ENCODE results near the gene ST7L. TPM values are rescaled to one million over a fixed set of nuclear protein-coding genes. Genes with fewer than 3 reads are reported as not detected.

Gene ST7L
- total RNA-seq, 3 donors from 2014 or later: 8.1 to 10.1 (median 9.1) TPM

DNA sequence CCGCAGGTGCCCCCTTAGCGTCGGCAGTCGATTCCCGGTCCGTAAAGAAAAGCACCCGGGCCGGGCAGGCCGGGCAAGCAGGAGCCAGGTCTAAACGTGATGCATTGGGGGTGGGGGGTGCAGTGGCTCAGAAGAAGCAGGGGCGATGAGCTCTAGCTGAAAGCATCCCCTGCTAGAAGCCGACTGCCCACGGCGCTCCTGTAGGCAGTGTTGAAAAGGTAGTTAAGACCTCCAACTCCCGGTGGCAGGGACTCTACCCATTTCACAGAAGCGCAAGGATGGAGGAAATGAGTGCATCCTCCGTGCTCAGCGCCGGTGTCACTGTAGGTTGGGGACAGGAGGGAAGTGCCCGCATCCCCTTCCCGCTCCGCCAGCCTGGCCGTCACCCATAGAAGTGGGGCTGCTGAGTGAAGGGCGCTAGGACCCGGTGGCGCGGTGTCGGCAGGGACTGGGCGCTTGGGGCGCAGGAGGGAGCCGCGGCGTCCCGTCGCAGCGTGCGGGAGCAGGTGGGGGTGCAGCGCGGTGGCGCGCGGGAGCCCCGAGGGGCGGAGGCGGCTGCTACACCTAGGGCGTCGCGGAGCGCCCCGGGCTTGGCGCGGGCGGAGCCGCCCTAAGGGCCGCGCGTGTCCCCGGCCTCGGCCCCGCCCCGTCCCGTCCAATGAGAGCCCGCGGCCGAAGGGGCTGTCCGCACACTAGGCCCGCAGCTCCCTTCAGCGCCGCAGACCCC lies 110.5 kb downstream of the ST7L start, which contains the start of gene WNT2B:
Gene WNT2B (plus strand): TSS at position 688 of the 727 bp plus-strand sequence. CDS start 298 bp downstream, outside the sequence.
- H3K4me3 Mint-ChIP-seq: peak within 1 kb of the TSS; percentile 77
- no peaks in the 10 kb centered on the region for H3K36me3 Mint-ChIP-seq (ENCODE audit: insufficient read depth)
- DNase-seq (peak; percentile 36), ATAC-seq (peak; percentile 78 to 86)
- H3K27me3 Mint-ChIP-seq (ENCODE audit: low read depth): peaks cover 24% of the 10 kb centered on the region
- peaks cover 11% of the 10 kb centered on the region for H3K4me1 Mint-ChIP-seq (ENCODE audit: low read depth)
- H3K9me3 Mint-ChIP-seq: no peaks in the 10 kb centered on the region

GRCh38 chr1:112507921-112508277 lies 111.0 kb downstream of the ST7L start:
- peak; percentile 26 to 27 for ATAC-seq
- Mint-ChIP-seq H3K4me3 (peak overlapping the region; percentile 77), H3K27me3 (ENCODE audit: low read depth) (peaks cover 30% of the 10 kb centered on the region)

GRCh38 chr1:112507336-112507735 lies 111.6 kb downstream of the ST7L start:
- Mint-ChIP-seq H3K27me3 (ENCODE audit: low read depth) (peaks cover 36% of the 10 kb centered on the region), H3K36me3 (ENCODE audit: insufficient read depth) (no peaks in the 10 kb centered on the region), H3K9me3 (no peaks in the 10 kb centered on the region), H3K4me1 (ENCODE audit: low read depth) (peaks cover 11% of the 10 kb centered on the region), H3K4me3 (peak overlapping the region; percentile 77)
- DNase-seq (no peak), ATAC-seq (no peak)

More at GRCh38 chr1:112507921-112508277, 111.0 kb downstream of the ST7L start:
- peaks cover 11% of the 10 kb centered on the region for H3K4me1 Mint-ChIP-seq (ENCODE audit: low read depth)
- no peaks in the 10 kb centered on the region for H3K36me3 Mint-ChIP-seq (ENCODE audit: insufficient read depth)
- no peaks in the 10 kb centered on the region for H3K9me3 Mint-ChIP-seq
- peak; percentile 33 for DNase-seq

- Mint-ChIP-seq H3K27me3 (ENCODE audit: low read depth) (peaks cover 38% of the 10 kb centered on the region), H3K36me3 (ENCODE audit: insufficient read depth) (no peaks in the 10 kb centered on the region), H3K4me1 (ENCODE audit: low read depth) (peaks cover 14% of the 10 kb centered on the region), H3K4me3 (no peak overlapping the region), H3K9me3 (no peaks in the 10 kb centered on the region)
- DNase-seq (no peak), ATAC-seq (no peak)
Measured at GRCh38 chr1:112506731-112507130, 112.2 kb downstream of the ST7L start.

GRCh38 chr1:112506306-112506705 lies 112.6 kb downstream of the ST7L start:
- Mint-ChIP-seq H3K36me3 (ENCODE audit: insufficient read depth) (no peaks in the 10 kb centered on the region), H3K27me3 (ENCODE audit: low read depth) (peaks cover 43% of the 10 kb centered on the region), H3K4me1 (ENCODE audit: low read depth) (peaks cover 15% of the 10 kb centered on the region), H3K9me3 (no peaks in the 10 kb centered on the region), H3K4me3 (no peak overlapping the region)
- ATAC-seq (no peak), DNase-seq (no peak)

GRCh38 chr1:112505878-112506277 lies 113.1 kb downstream of the ST7L start:
- Mint-ChIP-seq H3K27me3 (ENCODE audit: low read depth) (peaks cover 47% of the 10 kb centered on the region), H3K4me3 (no peak overlapping the region), H3K36me3 (ENCODE audit: insufficient read depth) (no peaks in the 10 kb centered on the region), H3K4me1 (ENCODE audit: low read depth) (peaks cover 15% of the 10 kb centered on the region), H3K9me3 (no peaks in the 10 kb centered on the region)
- no peak for DNase-seq
- ATAC-seq: no peak

DNA sequence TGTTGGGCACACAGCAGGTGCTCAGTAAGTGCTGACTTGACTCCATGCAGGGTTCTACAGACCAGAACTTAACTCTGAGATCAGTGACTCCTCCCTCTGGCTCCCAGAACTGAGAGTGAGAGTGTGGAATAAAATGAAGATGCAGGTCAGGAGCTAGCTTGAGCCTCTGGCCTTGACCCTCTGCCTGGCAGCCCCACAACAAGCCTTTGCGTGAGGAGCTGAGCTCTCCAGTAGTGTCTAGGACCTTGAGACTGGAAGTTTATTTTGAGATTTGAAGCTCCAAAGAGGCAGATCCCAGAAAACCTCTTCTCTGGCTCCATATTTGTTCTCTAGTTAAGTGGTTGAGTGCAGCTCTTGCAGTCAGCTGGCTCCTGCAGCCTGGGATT lies 113.5 kb downstream of the ST7L start:
- Mint-ChIP-seq H3K4me1 (ENCODE audit: low read depth) (peaks cover 15% of the 10 kb centered on the region), H3K9me3 (no peaks in the 10 kb centered on the region), H3K4me3 (no peak overlapping the region), H3K27me3 (ENCODE audit: low read depth) (peaks cover 48% of the 10 kb centered on the region), H3K36me3 (ENCODE audit: insufficient read depth) (no peaks in the 10 kb centered on the region)
- no peak for ATAC-seq
- DNase-seq: no peak

- Mint-ChIP-seq H3K36me3 (ENCODE audit: insufficient read depth) (no peaks in the 10 kb centered on the region), H3K27me3 (ENCODE audit: low read depth) (peaks cover 48% of the 10 kb centered on the region), H3K9me3 (no peaks in the 10 kb centered on the region), H3K4me1 (ENCODE audit: low read depth) (peaks cover 15% of the 10 kb centered on the region), H3K4me3 (no peak overlapping the region)
- ATAC-seq (no peak), DNase-seq (no peak)
Measured at GRCh38 chr1:112504661-112505399, 114.1 kb downstream of the ST7L start.

DNA sequence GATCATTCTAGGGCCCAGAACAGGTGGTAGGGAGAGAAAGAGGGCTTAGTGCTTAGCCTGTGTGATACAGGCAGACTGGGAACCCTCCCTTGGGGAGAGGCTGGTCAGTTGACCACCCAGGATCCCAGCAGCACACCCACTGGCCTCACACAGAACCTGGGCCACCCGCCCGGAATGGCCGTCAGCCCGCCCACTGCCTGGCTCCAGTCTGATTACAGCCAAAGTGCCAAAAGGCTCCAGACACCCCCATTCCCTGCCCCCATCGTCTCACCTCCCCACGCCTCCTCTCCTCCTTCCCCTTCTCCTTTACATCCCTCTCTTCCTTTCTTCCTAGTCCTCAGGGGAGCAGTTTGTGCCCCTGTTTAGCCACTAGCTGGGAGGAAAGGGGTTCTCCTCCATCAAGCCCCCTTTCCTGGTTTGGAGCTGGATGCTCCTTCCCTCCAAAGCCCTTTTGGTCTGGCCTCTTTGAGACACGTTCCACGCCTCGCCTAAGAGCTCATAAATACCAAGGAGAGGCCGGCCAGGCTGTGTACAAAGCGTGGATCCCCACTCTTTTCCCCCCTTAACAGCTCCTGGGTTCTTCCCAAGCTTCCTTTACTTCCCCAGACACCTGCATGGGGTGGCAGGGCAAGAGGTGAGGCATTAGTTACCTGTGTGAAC lies 114.8 kb downstream of the ST7L start:
- H3K9me3 Mint-ChIP-seq: no peaks in the 10 kb centered on the region
- DNase-seq: no peak
- ATAC-seq: no peak
- peaks cover 15% of the 10 kb centered on the region for H3K4me1 Mint-ChIP-seq (ENCODE audit: low read depth)
- no peaks in the 10 kb centered on the region for H3K36me3 Mint-ChIP-seq (ENCODE audit: insufficient read depth)
- peaks cover 50% of the 10 kb centered on the region for H3K27me3 Mint-ChIP-seq (ENCODE audit: low read depth)
- H3K4me3 Mint-ChIP-seq: no peak overlapping the region

DNA sequence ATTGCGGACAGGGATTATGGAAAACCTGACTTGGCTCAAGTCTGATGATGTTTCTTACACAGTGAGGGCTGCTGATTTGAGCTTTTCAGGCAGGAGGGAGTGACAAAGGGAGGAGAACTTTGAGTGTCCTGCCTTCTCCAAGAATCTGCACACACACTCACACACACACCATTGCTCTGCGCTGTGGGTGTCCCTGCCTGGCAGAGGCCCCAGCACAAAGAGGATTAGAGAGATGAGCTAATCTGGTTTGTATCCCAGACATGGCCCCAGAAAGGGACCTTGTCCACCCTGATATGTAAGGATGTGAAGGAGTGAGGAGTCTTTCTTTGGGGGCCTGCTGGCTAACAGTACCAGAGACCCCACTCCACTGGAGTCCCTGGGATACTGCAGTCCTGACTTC lies 116.1 kb downstream of the ST7L start:
- DNase-seq (no peak), ATAC-seq (no peak)
- peaks cover 58% of the 10 kb centered on the region for H3K27me3 Mint-ChIP-seq (ENCODE audit: low read depth)
- no peaks in the 10 kb centered on the region for H3K9me3 Mint-ChIP-seq
- peaks cover 11% of the 10 kb centered on the region for H3K4me1 Mint-ChIP-seq (ENCODE audit: low read depth)
- H3K36me3 Mint-ChIP-seq (ENCODE audit: insufficient read depth): no peaks in the 10 kb centered on the region
- H3K4me3 Mint-ChIP-seq: peak overlapping the region; percentile 12

- Mint-ChIP-seq H3K4me3 (peak overlapping the region; percentile 67), H3K9me3 (no peaks in the 10 kb centered on the region), H3K27me3 (ENCODE audit: low read depth) (peaks cover 58% of the 10 kb centered on the region), H3K36me3 (ENCODE audit: insufficient read depth) (no peaks in the 10 kb centered on the region), H3K4me1 (ENCODE audit: low read depth) (peaks cover 4% of the 10 kb centered on the region)
- peak; percentile 77 to 79 for ATAC-seq
- DNase-seq: peak; percentile 60
Measured at GRCh38 chr1:112501810-112502641, 116.9 kb downstream of the ST7L start.

DNA sequence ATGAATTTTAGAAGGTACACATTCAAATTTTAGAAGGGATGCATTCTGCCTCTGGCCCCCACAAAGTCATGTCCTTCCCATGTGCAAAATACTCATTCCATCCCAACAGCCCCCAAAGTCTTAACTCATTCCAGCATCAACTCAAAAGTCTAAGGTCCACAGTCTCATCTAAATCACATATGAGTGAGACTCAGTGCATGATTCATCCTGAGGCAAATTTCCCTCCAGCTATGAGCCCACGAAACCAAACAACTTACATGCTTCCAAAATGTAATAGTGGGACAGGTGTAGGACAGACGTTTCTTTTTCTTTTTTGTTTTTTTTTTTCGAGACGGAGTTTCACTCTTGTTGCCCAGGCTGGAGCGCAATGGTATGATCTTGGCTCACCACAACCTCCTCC lies 122.7 kb downstream of the ST7L start:
- no peaks in the 10 kb centered on the region for H3K36me3 Mint-ChIP-seq (ENCODE audit: insufficient read depth)
- H3K27me3 Mint-ChIP-seq (ENCODE audit: low read depth): peaks cover 49% of the 10 kb centered on the region
- DNase-seq (no peak), ATAC-seq (no peak)
- H3K9me3 Mint-ChIP-seq: no peaks in the 10 kb centered on the region
- H3K4me1 Mint-ChIP-seq (ENCODE audit: low read depth): no peaks in the 10 kb centered on the region
- H3K4me3 Mint-ChIP-seq: no peak overlapping the region

GRCh38 chr1:112493351-112493750 lies 125.6 kb downstream of the ST7L start:
- Mint-ChIP-seq H3K9me3 (no peaks in the 10 kb centered on the region), H3K27me3 (ENCODE audit: low read depth) (peaks cover 33% of the 10 kb centered on the region), H3K4me3 (no peak overlapping the region), H3K4me1 (ENCODE audit: low read depth) (no peaks in the 10 kb centered on the region), H3K36me3 (ENCODE audit: insufficient read depth) (no peaks in the 10 kb centered on the region)
- no peak for ATAC-seq
- DNase-seq: no peak

- ATAC-seq: no peak
- Mint-ChIP-seq H3K4me3 (no peak overlapping the region), H3K27me3 (ENCODE audit: low read depth) (peaks cover 32% of the 10 kb centered on the region), H3K4me1 (ENCODE audit: low read depth) (no peaks in the 10 kb centered on the region), H3K36me3 (ENCODE audit: insufficient read depth) (no peaks in the 10 kb centered on the region), H3K9me3 (no peaks in the 10 kb centered on the region)
- no peak for DNase-seq
Measured at GRCh38 chr1:112492076-112492475, 126.9 kb downstream of the ST7L start.
